Adrenal gland (tissue), 12 donors: ENCODE data around the gene GSAP. TPM values are rescaled to one million over a fixed set of nuclear protein-coding genes. Genes with fewer than 3 reads are reported as not detected.

Experiments
- DNase-seq, 7 donors: peaks; one replicate each; pipeline ENCODE4 v3.0.0-alpha.2; 2019 to 2020
- H3K27ac ChIP-seq, 5 donors: fragments of 200-600 bp; sonication (generic) in 4 of 5; 1 replicate in 3 of 5; 2 replicates in 2 of 5; pipeline versions ENCODE4 v1.5.1 to v1.8.0; 2016 to 2020; ENCODE audit warnings: mild to moderate bottlenecking in 1 of 5
- H3K27me3 ChIP-seq: fragments of 200-600 bp; 2 replicates; pipeline ENCODE4 v1.8.0; 2021
- H3K36me3 ChIP-seq, 2 donors: fragments of 200-600 bp; replicated peaks in 1 of 2; 1 replicate in 1 of 2; 2 replicates in 1 of 2; pipeline versions ENCODE4 v1.5.1 to v1.8.0; 2018 to 2022
- H3K4me1 ChIP-seq, 2 donors: fragments of 200-600 bp; replicated peaks in 1 of 2; 1 replicate in 1 of 2; 2 replicates in 1 of 2; pipeline versions ENCODE4 v1.5.1 to v1.8.0; 2018 to 2021
- H3K4me3 ChIP-seq, 4 donors: fragments of 200-600 bp; sonication (generic) in 3 of 4; one replicate each; pipeline ENCODE4 v1.5.1; 2016 to 2018
- H3K9me3 ChIP-seq, 3 donors: fragments of 200-600 bp; sonication (generic) in 1 of 3; replicated peaks in 1 of 3; 1 replicate in 2 of 3; 2 replicates in 1 of 3; pipeline versions ENCODE4 v1.5.1 to v1.8.0; 2016 to 2021
- POLR2A ChIP-seq, 2 donors: fragments of 450-650 bp; IDR thresholded peaks; one replicate each; pipeline ENCODE4 v1.6.1; 2017; ENCODE audit warnings: antibody characterized with exemption in 2 of 2, mild to moderate bottlenecking in 2 of 2, moderate library complexity in 1 of 2
- WGBS, 4 donors: extraction: QIAGEN DNeasy Blood & Tissue Kit in 2 of 4; methylation state at CpG; one replicate each; pipeline versions ENCODE4 v1.1.5 to v1.1.7; 2013 to 2017; 5-methylcytosine and 5-hydroxymethylcytosine counted together
- intact Hi-C, 2 donors: fragments of 100-400 bp; cut with DNase I; formaldehyde crosslinking; loops; one replicate each; pipeline versions ENCODE4 v1.14.1 to v1.15.0; 2022 to 2023
- polyA plus RNA-seq, 3 donors: library from polyadenylated mRNA; stranded (reverse); fragments of 200-250 nt in 2 of 3; fragments of 350-450 nt in 1 of 3; fragmentation: Illumina TruSeq in 1 of 3; extraction: RNeasy Lipid Tissue Mini Kit (QIAGEN cat#74804) in 1 of 3; gene quantifications; one replicate each; pipeline ENCODE4 v1.2.3, GENCODE V29; 2013 to 2014
- total RNA-seq, 9 donors: library from RNA; depleted of rRNA in 4 of 9; stranded (reverse); fragments of >200 nt in 4 of 9; fragments of 120-200 nt in 1 of 9; fragmentation: NEBNext Ultra II Directional in 1 of 9; extraction: Animal tissue kit (Norgen Biotek cat#: 25700) in 1 of 9; gene quantifications; one replicate each; pipeline versions ENCODE4 v1.1.0 to v1.2.4, GENCODE V29; 2013 to 2023
- TF ChIP-seq, protein P1 (sequence below), 6 experiments: fragments of 450-650 bp in 4 of 6; fragments of 200-600 bp in 2 of 6; sonication (generic) in 1 of 6; IDR thresholded peaks; 1 replicate in 5 of 6; 2 replicates in 1 of 6; pipeline versions ENCODE4 v1.5.1 to v1.8.0; 2016 to 2021; ENCODE audit warnings: antibody characterized with exemption in 6 of 6, mild to moderate bottlenecking in 2 of 6, moderate library complexity in 1 of 6
- donor health status: healthy with polysubstance abuse.
- donor health status: Bipolar disorder and iron deficiency.
- donor health status: DM: yes; HTN: yes; CAD: no.
- donor health status: DM: no; HTN: no; CAD: no.
- donor health status: DM: no; HTN: no; CAD: no.
- donor health status: DM: yes; HTN: yes; CAD: no.

Gene GSAP
- total and polyA plus RNA-seq, 12 donors, result 10.3 to 56.1 (median 18.5) TPM

- no peaks in the 10 kb centered on the region for H3K9me3 ChIP-seq
- H3K36me3 ChIP-seq, result peaks cover 0 to 5% of the 10 kb centered on the region in 2 donors
- H3K4me1 ChIP-seq, result no peaks in the 10 kb centered on the region
- no peaks in the 10 kb centered on the region for H3K27me3 ChIP-seq
- no peak for DNase-seq
- H3K4me3 ChIP-seq, result no peak overlapping the region
- 84 to 91% (median 88%) methylated on average over 3 to 4 of the region's 4 CpGs for WGBS, 4 donors
- TF ChIP-seq, protein P1, sequence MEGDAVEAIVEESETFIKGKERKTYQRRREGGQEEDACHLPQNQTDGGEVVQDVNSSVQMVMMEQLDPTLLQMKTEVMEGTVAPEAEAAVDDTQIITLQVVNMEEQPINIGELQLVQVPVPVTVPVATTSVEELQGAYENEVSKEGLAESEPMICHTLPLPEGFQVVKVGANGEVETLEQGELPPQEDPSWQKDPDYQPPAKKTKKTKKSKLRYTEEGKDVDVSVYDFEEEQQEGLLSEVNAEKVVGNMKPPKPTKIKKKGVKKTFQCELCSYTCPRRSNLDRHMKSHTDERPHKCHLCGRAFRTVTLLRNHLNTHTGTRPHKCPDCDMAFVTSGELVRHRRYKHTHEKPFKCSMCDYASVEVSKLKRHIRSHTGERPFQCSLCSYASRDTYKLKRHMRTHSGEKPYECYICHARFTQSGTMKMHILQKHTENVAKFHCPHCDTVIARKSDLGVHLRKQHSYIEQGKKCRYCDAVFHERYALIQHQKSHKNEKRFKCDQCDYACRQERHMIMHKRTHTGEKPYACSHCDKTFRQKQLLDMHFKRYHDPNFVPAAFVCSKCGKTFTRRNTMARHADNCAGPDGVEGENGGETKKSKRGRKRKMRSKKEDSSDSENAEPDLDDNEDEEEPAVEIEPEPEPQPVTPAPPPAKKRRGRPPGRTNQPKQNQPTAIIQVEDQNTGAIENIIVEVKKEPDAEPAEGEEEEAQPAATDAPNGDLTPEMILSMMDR (IDR thresholded peaks at IDR 0.05), result no peak
- TF ChIP-seq POLR2A (IDR thresholded peaks at IDR 0.05), result no peak
- no peak overlapping the region for H3K27ac ChIP-seq
- intact Hi-C loops, result no loop called here
These were observed 107.4 kb downstream of the GSAP start for GRCh38 chr7:77308792-77309191.

GRCh38 chr7:77306231-77307067 is 109.7 kb downstream of the GSAP start:
- no peak overlapping the region for H3K4me3 ChIP-seq
- no peaks in the 10 kb centered on the region for H3K9me3 ChIP-seq
- no peaks in the 10 kb centered on the region for H3K4me1 ChIP-seq
- 78 to 89% (median 82%) methylated on average over 16 to 17 of the region's 17 CpGs for WGBS, 4 donors
- H3K36me3 ChIP-seq, result no peaks in the 10 kb centered on the region
- no peaks in the 10 kb centered on the region for H3K27me3 ChIP-seq
- no peak overlapping the region for H3K27ac ChIP-seq
- intact Hi-C loops, result no loop called here
- DNase-seq, result no peak
- no peak for TF ChIP-seq POLR2A (IDR thresholded peaks at IDR 0.05)
- TF ChIP-seq, protein P1 (IDR thresholded peaks at IDR 0.05), result no peak

- DNase-seq, result no peak
- H3K4me3 ChIP-seq, result no peak overlapping the region
- H3K4me1 ChIP-seq, result no peaks in the 10 kb centered on the region
- no peak overlapping the region for H3K27ac ChIP-seq
- H3K36me3 ChIP-seq, result no peaks in the 10 kb centered on the region
- no peaks in the 10 kb centered on the region for H3K27me3 ChIP-seq
- intact Hi-C loops, result no loop called here
- WGBS, 4 donors, result 89 to 98% (median 91%) methylated on average over 2 of the region's 2 CpGs
- TF ChIP-seq POLR2A (IDR thresholded peaks at IDR 0.05), result no peak
- TF ChIP-seq, protein P1 (IDR thresholded peaks at IDR 0.05), result no peak
- H3K9me3 ChIP-seq, result no peaks in the 10 kb centered on the region
These were observed 120.6 kb downstream of the GSAP start for GRCh38 chr7:77295549-77295948.

DNA sequence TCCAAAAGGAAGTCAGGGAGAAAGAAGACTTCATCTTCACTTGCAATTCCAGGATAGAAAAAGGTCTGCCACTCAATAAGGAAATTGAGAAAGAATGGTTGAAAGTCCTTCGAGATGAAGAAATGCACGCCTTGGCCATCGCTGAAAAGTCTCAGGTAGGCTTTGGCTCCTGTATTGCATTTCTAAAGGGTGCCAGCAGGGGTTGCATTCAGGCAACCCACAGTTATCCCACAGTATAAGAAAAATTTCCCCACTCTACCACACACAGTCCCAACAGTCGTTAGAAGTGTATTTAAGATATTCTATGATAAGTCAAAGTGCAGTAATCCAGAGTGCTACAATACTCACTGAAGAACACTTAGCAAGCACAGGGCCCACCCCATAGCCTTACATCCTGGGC is 123.1 kb downstream of the GSAP start:
- Histone ChIP-seq H3K4me1 (no peaks in the 10 kb centered on the region), H3K36me3 (no peaks in the 10 kb centered on the region), H3K27ac (no peak overlapping the region), H3K27me3 (no peaks in the 10 kb centered on the region), H3K9me3 (no peaks in the 10 kb centered on the region), H3K4me3 (no peak overlapping the region)
- WGBS, 4 donors, result 78 to 91% (median 88%) methylated on average over 4 of the region's 4 CpGs
- TF ChIP-seq, protein P1 (IDR thresholded peaks at IDR 0.05), result no peak
- no peak for TF ChIP-seq POLR2A (IDR thresholded peaks at IDR 0.05)
- no peak for DNase-seq
- intact Hi-C loops, result no loop called here
